T-helper 1 cell (primary cell): ENCODE data around the gene AMFR.
"Not testable (repeated sequence)": the region's sequence is repeated elsewhere in the genome, so short reads cannot be mapped to it uniquely, and the experiment has no call there.

ENCODE experiments used
- DNase-seq, 5 donors: peaks; one replicate each; pipeline ENCODE4 v3.0.0-alpha.2; 2012 to 2020

The AMFR gene

GRCh38 chr16:56387396-56387795 lies 37.9 kb downstream of the AMFR start:
- no peak for DNase-seq

- no peak for DNase-seq
Observed at GRCh38 chr16:56384074-56384721, 41.1 kb downstream of the AMFR start.

DNA sequence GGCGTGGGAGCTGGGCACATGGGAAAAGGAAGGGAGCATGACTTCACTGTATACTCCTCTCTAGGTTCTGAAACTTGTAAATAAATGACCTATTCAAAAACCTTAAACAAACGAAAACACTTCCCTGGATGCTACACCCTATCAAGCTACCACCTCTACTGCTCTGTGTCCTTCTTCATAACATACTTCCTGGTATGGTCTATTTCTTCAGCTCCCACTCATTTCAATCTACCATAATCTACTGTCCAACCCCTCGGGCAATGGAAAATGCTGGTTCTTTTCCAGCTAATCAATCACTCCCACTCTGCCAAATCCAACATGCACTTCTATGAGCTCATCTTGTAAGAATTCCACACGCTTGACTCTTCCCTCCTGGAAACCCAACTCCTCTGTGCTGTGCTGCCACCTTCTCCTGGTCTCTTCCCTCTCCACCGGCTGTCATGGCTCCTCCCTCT lies 42.4 kb downstream of the AMFR start:
- no peak for DNase-seq

GRCh38 chr16:56382459-56382858 lies 42.9 kb downstream of the AMFR start:
- no peak for DNase-seq

- not testable (repeated sequence) for DNase-seq
Observed at GRCh38 chr16:56380778-56381485, 44.4 kb downstream of the AMFR start.

DNA sequence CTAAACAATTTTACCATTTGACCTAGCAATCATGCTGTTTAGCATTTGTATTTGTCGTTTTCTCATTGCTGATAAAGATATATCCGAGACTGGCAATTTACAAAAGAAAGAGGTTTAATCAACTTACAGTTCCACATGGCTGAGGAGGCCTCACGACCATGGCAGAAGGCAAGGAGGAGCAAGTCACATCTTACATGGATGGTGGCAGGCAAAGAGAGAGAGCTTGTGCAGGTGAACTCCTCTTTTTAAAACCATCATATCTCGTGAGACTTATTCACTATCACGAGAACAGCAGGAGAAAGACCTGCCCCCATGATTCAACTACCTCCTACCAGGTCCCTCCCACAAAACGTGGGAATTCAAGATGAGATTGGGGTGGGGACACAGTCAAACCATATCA lies 46.3 kb downstream of the AMFR start:
- DNase-seq: not testable (repeated sequence)

DNA sequence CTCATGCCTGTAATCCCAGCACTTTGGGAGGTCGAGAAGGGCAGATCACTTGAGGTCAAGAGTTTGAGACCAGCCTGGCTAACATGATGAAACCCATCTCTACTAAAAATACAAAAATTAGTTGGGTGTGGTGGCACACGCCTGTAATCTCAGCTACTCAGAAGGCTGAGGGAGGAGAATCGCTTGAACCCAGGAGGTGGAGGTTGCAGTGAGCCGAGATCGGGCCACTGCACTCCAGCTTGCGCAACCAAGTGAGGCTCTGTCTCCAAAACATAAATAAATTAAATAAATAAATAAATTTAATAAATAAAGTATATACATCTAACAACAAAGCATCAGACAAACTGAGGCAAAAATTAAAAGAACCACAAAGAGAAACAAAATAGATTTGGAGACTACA lies 49.6 kb downstream of the AMFR start:
- not testable (repeated sequence) for DNase-seq

DNA sequence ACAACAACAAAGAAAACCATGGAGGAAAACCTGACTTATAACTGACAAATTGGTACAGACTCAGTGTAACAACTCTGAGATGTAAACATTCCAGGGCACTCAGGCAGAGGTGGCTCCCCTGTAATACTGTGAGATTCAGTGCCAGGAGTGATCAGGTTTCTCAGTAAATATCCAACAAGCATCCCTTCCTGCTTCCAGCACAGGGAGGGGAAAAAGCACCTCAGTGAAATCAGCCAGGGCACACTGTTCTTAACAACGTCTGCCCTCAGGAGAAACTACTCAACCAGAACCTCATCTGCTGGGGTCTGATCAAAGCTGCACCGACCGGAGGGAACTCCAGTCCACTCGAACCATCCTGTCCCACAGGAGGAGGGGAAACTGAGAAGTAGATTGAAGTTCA lies 52.3 kb downstream of the AMFR start:
- no peak for DNase-seq

- DNase-seq: peak in 1 of 5 donors; percentile 9
Observed at GRCh38 chr16:56372013-56372634, 53.2 kb downstream of the AMFR start.

GRCh38 chr16:56371660-56371937 lies 53.7 kb downstream of the AMFR start:
- no peak for DNase-seq

DNA sequence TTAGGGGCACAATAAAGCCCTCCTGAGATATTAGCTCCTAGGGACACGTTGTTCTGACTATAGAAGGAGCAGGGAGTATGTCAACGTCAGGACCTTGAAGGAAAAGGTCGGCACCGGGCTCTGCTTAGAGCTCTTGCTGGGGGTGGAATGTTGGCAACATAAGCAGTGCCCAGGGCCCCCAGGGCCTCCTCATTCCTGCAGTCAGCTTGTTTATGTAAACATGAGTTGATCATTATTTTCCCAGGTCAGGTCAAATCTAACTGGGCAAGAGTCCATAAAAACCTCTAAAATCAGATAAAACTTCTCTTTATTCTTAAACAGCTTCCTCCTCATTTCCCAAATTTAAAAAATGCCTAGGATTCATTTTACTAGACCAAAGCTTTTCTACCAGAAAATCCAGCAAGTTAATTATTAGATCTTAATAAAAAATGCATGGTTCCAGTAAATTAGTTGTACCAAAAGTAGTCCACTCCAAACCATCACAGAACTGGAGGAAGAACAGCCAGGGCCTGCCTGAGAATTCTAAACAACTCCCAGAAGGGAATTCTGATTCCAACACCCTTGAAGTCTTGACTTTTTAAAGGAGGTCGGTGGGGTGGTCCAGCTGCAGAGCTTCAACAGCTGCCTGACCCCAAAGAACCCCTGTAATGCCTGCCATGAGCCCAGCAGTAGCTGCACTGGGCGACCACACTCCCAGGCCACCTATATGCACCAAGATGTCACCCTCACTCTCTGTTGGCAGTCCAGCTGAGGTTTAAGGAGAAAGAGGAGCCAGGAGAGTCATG lies 54.3 kb downstream of the AMFR start:
- DNase-seq: no peak

DNA sequence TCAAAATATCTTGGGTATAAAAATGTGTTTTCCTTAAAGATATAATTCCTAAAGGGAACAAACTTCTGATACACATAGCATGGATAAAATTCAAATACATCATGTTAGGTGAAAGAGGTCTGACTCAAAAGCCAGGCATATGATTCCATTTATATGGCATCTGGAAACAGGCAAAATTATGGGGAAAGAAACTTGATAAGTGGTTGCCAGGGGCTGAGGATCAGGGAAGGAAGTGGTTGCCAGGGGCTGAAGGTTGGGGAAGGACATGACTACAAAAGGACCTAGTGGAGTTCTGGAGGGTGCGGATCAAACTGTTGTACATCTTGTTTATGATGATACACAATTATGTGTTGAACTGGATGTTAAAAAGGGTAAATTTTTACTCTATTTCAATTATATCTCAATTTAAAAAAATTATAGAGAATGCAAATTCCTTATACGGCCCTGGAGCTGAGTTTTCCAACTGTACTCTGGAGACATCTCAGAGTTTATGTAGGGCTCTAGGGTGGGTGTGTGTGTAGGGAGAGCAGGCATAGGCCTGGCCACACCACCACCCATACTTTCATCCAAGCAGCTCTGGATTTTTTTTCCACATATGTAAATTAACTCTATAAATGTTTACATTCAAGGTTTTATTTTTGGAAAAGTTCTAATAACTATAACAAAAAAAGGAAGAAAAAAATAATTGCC lies 55.0 kb downstream of the AMFR start:
- DNase-seq: no peak

DNA sequence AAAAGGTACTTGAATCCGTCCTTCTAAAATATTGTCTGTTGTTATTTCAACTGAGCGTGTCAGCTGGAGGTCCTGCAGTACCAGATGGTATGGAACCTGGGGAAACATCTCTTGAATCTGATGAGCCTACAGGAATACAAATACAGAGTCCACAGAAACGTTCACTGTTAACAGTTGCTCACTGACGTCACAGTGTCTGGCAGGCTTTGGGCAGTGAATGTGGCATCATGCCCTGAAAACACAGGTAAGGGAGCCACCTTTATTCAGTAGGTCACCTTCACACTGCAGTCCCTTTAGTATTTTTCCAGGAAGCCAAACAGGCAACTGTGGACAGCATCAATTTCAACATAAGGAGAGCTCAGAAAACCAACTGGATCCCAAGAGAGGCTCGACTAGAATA lies 56.1 kb downstream of the AMFR start:
- no peak for DNase-seq

DNA sequence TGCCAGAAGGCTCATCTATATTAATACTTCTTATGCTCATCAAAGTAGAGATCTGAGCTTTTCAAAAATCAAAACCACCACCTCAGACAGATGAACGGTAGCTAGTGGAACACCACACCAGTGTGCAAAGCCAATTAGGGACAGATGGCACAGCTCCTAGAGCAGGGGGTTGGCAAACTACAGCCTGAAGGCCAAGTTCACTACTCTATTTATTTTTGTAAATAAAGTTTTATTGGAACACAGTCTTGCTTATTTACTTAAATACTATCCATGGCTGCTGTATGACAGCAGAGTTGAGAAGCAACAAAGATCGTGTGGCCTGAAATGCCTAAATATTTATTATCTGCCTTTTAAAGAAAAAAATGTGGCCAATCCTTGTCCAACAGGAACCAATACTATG lies 56.8 kb downstream of the AMFR start:
- no peak for DNase-seq

DNA sequence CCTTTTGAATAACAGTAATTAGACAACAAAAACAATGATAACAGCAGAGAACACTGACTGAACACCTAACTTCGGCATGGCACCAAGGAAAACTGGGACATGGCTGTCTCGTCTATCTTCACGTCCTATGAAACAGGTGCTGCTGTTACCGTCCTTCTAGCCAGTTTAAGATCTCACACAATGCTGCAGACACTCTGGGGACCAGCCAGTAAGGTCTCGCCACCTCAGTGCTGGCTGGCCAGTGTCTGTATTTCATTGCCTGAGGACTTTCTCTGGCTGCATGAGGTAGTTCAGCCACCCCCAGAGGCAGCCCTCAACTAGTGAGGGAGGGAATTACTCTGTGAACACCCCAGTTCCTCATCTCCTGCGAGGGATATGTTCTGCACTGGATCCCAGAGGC lies 57.6 kb downstream of the AMFR start:
- DNase-seq: no peak

- DNase-seq: no peak
Observed at GRCh38 chr16:56366945-56367344, 58.4 kb downstream of the AMFR start.

- DNase-seq: no peak
Observed at GRCh38 chr16:56365552-56365951, 59.8 kb downstream of the AMFR start.

DNA sequence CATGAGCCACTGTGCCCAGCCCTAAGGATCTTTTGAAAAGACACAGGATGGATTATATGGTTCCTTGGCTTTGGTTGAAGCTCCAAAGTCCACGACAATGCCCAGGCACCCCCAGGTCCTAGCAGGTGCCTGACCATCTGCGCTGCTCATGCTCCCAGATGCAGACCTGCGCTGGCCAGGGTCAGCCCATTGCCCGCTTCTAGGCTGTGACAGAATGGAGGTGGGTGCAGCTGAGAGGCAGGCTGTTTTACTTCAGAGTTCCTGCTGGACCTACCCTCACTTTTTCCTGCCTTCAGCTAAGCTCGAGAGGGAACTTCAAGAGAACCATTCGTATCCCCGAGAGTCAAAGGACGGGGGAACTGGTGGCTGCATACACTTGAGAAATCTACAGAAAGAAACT lies 60.5 kb downstream of the AMFR start:
- DNase-seq: no peak

- no peak for DNase-seq
Observed at GRCh38 chr16:56363781-56364565, 61.4 kb downstream of the AMFR start.

GRCh38 chr16:56363181-56363716 lies 62.1 kb downstream of the AMFR start:
- DNase-seq: no peak

DNA sequence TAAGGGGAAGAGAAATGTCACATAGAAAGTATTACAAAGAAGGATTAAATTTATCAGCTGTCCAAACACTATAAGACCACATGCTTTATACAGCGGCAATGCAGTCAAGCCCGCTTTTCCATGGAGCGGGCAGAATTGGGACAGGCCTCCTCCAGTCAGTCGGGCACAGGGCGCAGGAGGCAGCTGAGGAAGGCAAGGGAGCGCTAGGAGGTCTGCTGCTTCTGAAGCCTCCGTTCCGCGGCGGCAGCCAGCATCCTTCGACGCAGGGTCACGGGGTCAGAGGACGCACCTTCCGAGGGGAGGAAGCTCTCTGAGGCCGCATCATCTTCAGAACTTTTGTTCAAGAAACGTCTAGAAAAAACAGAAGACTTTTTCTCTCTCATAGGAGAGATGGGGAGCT lies 62.6 kb downstream of the AMFR start:
- no peak for DNase-seq
